PC-3 (cell line): Measurements from ENCODE around the gene UNC5B.

Source experiments
- EZH2 ChIP-seq: fragments of 300-600 bp; sonication (generic); IDR thresholded peaks from one replicate; pipeline ENCODE4 v1.6.1; 2017; ENCODE audit warnings: antibody characterized with exemption, mild to moderate bottlenecking, low read length; ENCODE audit not compliant: unreplicated experiment
- EZH2phosphoT487 ChIP-seq: fragments of 300-600 bp; sonication (generic); IDR thresholded peaks from 2 replicates; pipeline ENCODE4 v1.6.1; 2018; ENCODE audit warnings: mild to moderate bottlenecking, antibody characterized with exemption, low read length, borderline replicate concordance
- TF ChIP-seq, protein P1 (sequence below): fragments of 300-600 bp; sonication (generic); conservative IDR thresholded peaks from 2 replicates; pipeline ENCODE4 v1.5.1; 2017; ENCODE audit warnings: antibody characterized with exemption, low read depth, mild to moderate bottlenecking, low read length

DNA sequence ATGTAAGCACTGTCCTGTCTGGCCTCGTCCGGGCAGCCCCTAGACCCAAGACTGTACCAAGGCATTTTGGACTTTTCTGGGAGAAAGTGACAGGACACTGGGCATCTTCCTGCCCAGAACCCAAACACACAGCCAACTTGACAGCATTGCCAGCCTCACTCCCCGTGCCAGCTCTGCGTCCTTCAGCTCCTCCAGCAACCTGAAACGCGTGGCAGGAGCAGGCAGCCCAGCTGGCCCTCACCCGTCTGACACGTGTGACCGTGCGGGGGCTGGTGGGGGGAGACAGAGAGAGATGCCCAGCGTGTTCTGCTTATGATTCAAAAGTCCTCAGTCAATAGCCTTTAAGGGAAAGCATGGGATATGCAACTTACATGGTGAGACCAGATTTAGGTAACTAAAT is 56.4 kb downstream of the UNC5B start:
- TF ChIP-seq EZH2phosphoT487 = no peak
- TF ChIP-seq, protein P1, sequence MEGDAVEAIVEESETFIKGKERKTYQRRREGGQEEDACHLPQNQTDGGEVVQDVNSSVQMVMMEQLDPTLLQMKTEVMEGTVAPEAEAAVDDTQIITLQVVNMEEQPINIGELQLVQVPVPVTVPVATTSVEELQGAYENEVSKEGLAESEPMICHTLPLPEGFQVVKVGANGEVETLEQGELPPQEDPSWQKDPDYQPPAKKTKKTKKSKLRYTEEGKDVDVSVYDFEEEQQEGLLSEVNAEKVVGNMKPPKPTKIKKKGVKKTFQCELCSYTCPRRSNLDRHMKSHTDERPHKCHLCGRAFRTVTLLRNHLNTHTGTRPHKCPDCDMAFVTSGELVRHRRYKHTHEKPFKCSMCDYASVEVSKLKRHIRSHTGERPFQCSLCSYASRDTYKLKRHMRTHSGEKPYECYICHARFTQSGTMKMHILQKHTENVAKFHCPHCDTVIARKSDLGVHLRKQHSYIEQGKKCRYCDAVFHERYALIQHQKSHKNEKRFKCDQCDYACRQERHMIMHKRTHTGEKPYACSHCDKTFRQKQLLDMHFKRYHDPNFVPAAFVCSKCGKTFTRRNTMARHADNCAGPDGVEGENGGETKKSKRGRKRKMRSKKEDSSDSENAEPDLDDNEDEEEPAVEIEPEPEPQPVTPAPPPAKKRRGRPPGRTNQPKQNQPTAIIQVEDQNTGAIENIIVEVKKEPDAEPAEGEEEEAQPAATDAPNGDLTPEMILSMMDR = no peak
- TF ChIP-seq EZH2 = no peak
